ENCODE results near the gene LGMN. TPM values are rescaled to one million over a fixed set of nuclear protein-coding genes. Genes with fewer than 3 reads are reported as not detected.

The LGMN gene
- total and polyA plus RNA-seq, 2 experiments from 2014 or later, result 98.8 to 129 TPM

DNA sequence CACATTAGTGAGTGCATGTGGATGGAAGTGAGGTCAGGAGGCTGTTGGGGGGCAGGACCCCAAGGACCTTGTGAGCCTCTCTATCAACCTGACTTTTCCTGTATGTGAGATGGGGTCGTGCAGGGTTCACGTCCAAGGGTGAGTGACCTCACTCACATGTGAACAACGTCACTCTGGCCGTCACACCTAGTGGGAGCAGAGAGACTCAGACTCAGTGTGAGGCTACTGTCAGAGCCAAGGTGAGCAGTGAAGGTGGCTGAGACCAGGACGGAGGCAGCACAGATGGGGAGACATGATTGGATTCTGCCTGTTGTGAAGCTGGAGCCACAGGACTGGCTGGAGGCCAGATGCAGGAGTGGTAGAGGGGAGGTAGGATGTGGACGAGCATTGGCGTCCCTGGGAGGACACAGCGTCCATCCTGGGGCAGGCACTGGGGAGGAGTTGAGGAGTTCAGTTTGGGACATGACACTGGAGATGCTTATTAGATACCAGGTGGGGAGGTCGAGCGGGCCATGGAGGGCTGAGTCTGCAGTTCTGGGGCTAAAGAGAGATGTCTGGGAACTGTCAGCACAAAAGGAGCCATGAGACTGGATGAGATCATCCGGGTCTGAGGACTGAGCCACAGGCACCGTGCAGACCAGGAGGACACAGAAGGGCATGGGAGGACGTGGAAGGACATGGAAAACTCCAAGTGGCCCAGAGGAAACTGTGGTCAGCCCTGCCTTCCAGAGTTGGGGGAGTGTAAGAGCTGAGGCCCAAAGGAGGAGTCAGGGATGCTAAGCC is 92.8 kb downstream of the LGMN start:
- H3K9me2 ChIP-seq (ENCODE audit: insufficient read depth), result no peaks in the 10 kb centered on the region
- H3K27ac ChIP-seq, result no peak overlapping the region
- no peaks in the 10 kb centered on the region for H4K20me1 ChIP-seq (ENCODE audit: insufficient read depth)
- H3K9me3 ChIP-seq (ENCODE audit: low read depth), result no peaks in the 10 kb centered on the region
- no peaks in the 10 kb centered on the region for H3K27me3 ChIP-seq (replicated peaks; ENCODE audit: insufficient read depth)
- no peak for DNase-seq
- H3K79me2 ChIP-seq (ENCODE audit: insufficient read depth), result no peaks in the 10 kb centered on the region
- WGBS, 2 experiments (ENCODE audit: low coverage in 1 of 2, low lambda C conversion rate in 2 of 2, missing lambda C conversion rate in 2 of 2), result 86 to 91% methylated on average over 12 to 13 of the region's 13 CpGs
- in situ Hi-C loops (cut with MboI), result no loop called here
- no peak overlapping the region for H3K4me3 ChIP-seq
- H2AFZ ChIP-seq, result no peak overlapping the region
- H3K9ac ChIP-seq, result no peak overlapping the region
- no peaks in the 10 kb centered on the region for H3K4me1 ChIP-seq (ENCODE audit: insufficient read depth)
- TF ChIP-seq EZH2phosphoT487 (IDR thresholded peaks at IDR 0.05; ENCODE audit: insufficient read depth, low read depth), result no peak
- no peak for TF ChIP-seq EZH2 (IDR thresholded peaks at IDR 0.05; ENCODE audit: insufficient read depth, poor library complexity, severe bottlenecking)
- no peaks in the 10 kb centered on the region for H3F3A ChIP-seq (ENCODE audit: insufficient read depth)
- no peak overlapping the region for H3K4me2 ChIP-seq (ENCODE audit: unreplicated experiment)
- H3K36me3 ChIP-seq (ENCODE audit: low read depth), result peaks cover 7% of the 10 kb centered on the region; the same call in 1 of the 2 replicates

DNA sequence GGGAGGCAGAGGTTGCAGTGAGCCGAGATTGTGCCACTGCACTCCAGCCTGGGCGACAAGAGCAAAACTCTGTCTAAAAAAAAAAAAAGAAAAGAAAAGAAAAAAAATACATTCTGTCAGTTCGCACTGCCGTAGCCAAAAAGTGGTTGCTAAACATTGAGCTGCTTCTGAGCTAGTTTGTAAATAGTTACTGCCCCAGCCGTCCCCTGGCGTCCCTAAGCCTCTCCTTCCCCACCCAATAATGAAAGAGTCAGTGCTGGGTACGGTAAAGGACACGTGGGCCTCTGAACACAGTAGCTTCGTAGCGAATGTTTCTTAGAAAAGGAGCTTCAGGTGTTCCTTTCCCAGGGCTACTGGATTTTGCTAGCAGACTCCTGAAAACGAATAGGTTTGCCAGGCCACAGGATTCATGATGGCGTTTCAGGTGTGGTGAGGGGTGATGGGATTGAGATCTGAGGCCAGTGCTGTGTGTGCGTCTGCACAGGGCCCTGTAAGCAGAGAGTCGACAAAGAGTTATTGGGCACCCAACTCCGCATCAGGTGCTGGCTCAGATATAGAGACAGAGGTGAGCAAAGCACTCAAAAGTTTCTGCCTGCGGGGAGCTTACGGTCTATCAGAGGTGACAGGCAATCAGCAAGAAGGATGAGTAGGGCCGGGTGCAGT is 94.1 kb downstream of the LGMN start:
- TF ChIP-seq EZH2phosphoT487 (IDR thresholded peaks at IDR 0.05; ENCODE audit: insufficient read depth, low read depth), result no peak
- no peak for TF ChIP-seq EZH2 (IDR thresholded peaks at IDR 0.05; ENCODE audit: insufficient read depth, poor library complexity, severe bottlenecking)
- Histone ChIP-seq H3K79me2 (ENCODE audit: insufficient read depth) (no peaks in the 10 kb centered on the region), H3K4me2 (ENCODE audit: unreplicated experiment) (no peak overlapping the region), H3K9ac (no peak overlapping the region), H4K20me1 (ENCODE audit: insufficient read depth) (no peaks in the 10 kb centered on the region), H3K36me3 (ENCODE audit: low read depth) (peaks cover 7% of the 10 kb centered on the region; the same call in 1 of the 2 replicates), H3K9me2 (ENCODE audit: insufficient read depth) (no peaks in the 10 kb centered on the region), H3F3A (ENCODE audit: insufficient read depth) (no peaks in the 10 kb centered on the region; the same call in 1 of the 2 replicates), H3K27ac (no peak overlapping the region), H3K4me1 (ENCODE audit: insufficient read depth) (peaks cover 8% of the 10 kb centered on the region; the same call in 1 of the 2 replicates), H3K4me3 (no peak overlapping the region), H3K27me3 (replicated peaks; ENCODE audit: insufficient read depth) (no peaks in the 10 kb centered on the region), H2AFZ (no peak overlapping the region), H3K9me3 (ENCODE audit: low read depth) (no peaks in the 10 kb centered on the region)
- in situ Hi-C loops (cut with MboI), result no loop called here
- WGBS, 2 experiments (ENCODE audit: low coverage in 1 of 2, low lambda C conversion rate in 2 of 2, missing lambda C conversion rate in 2 of 2), result 95 to 98% methylated on average over 16 to 18 of the region's 18 CpGs
- no peak for DNase-seq

Other genes with a start within 250 kb of the LGMN start
- 1.8 and 3.8 TPM in 2 replicates for gene RIN3, start 234.8 kb downstream of the LGMN start, total RNA-seq (2014; rRNA removed; shearing (Covaris generic))
- 7.0 and 7.7 TPM in 2 replicates for gene RIN3, start 234.8 kb downstream of the LGMN start, polyA plus RNA-seq (2016; fragmentation: Nextera tagmentation; extraction: Ambion mirVana)
- 50.0 and 56.4 TPM in 2 replicates for gene GOLGA5, start 45.7 kb upstream of the LGMN start, total RNA-seq (2014; rRNA removed; shearing (Covaris generic))
- gene GOLGA5, start 45.7 kb upstream of the LGMN start, polyA plus RNA-seq (2016; fragmentation: Nextera tagmentation; extraction: Ambion mirVana), result 66.2 and 70.6 TPM in 2 replicates
- not detected in 2 replicates for gene CHGA, start 174.5 kb upstream of the LGMN start, total RNA-seq (2014; rRNA removed; shearing (Covaris generic))
- not detected in 2 replicates for gene CHGA, start 174.5 kb upstream of the LGMN start, polyA plus RNA-seq (2016; fragmentation: Nextera tagmentation; extraction: Ambion mirVana)

Measured in GM23248 (cell line).